Measurements from ENCODE around the gene ERC2.
A peak's percentile ranks its signal among the peaks of the same experiment; 100 is the strongest.

Gene ERC2

DNA sequence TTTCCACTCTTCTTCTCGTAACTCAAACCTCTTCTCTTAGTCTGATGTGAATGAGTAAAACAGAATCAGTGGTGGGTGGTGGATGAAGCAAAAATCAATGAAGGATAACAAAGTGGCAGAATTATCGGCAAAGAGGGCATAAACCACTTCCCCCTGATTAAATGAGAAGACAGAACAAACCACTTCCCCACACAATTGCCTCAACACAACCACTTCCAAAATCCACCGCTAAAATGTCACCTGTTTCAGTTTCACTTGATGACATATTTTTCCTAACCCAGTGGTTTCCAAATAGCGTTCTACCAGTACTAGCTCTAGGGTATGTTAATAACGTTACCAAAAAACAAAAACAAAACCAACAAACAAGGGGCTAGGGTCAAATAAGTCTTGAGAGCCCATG, 502.5 kb downstream of the ERC2 start:
- DNase-seq = no peak

DNA sequence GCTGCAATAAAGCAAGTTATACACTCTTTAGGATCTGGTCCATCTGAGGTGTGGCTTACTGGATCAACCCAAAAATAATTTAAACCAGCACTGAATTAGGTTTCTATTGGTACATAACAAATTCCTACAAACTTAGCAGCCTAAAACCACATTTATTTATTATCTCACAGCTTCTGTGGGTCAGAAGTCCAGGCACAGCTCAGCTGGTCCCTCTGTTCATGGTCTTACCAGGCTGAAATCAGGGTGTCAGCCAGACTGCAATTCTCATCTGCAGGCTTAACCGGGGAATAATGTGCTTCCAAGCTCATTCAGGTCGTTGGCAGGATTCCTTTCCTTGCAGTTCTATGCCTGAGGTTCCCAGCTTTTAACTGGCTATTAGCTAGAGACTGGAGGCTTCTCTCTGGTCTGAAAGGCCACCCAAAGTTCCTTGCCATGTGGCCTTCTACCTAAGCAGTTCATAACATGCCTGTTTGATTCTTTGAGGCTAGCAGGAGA, 503.7 kb downstream of the ERC2 start:
- DNase-seq = no peak

DNA sequence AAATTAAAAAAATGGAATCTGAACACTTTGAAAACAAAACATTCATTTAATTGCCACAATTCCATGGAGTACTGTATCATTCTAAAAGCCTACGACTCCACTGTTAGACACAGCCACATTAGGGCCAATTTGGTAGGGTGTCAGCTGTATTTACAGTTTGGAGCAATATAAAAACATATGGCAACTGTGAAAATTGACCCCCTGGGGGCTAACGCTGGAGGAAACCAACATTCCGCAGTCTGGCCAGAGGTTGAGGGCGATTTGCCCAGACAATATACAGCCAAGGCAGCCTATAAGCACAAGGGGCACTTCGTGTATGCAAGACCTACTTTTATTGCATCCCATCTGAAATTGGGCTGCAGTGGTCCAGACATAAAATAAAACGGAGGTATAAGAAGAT, 504.7 kb downstream of the ERC2 start:
- peak; percentile 24 for DNase-seq

DNA sequence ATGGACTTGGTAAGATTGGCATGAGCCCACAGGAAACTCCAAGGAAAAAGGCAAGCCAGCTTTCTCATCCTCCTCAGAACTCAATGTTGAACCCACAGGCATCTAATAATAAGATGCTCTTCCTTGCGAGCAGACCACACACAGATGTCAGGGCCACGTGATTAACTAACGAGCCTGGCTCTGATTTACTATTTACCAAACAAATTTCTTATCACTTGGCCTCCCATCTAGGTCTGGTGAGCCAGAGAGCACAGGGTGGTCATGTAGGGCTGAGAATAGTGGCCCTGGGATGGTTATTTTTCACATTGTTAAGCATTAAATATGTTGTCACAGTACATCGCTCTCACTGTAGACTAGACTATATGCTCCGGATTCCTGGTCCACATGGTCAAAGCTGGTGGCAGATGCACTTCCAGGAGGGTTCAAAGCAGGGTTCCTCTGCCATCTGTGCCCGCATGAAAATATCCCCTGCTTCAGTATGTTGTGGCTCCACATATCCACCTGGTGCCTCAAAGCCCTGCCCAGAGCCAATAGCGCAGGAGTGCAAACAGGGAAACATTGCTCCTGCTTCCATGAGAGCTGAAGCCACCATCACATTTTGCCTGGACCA, 508.7 kb downstream of the ERC2 start:
- DNase-seq = no peak

- DNase-seq = no peak
Observed at GRCh38 chr3:55958605-55959004, 509.7 kb downstream of the ERC2 start.

GRCh38 chr3:55955891-55956477, 512.3 kb downstream of the ERC2 start:
- no peak for DNase-seq

GRCh38 chr3:55951388-55951787, 516.9 kb downstream of the ERC2 start:
- DNase-seq = no peak

- DNase-seq = no peak
Observed at GRCh38 chr3:55947406-55947805, 520.9 kb downstream of the ERC2 start.

DNA sequence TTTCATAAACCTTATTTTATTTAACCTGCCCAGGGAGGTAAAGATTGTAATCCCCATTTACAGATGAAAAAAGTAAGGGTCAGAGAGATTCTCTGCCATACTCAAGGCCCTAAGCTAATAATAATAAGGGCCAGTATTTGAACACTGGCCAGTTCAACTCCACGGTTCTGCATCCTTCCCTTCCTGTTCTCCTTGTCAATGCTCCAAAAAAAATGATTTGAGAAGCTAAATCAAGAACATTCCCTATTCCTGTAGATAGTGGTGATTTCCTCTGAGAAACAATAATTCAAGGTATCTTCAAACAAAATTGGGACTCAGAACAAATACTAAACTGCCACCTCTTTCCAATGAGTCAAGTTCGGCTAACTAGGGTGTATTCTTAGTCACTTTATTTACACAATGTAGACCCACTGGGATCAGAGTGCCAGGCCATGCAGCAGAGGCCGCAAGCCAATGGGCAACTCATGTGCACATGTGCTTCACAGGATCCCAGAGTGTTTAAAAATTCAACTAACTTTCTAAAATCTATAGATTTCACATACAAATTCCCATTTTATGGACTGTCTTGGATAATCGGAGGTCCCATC, 521.6 kb downstream of the ERC2 start:
- no peak for DNase-seq

DNA sequence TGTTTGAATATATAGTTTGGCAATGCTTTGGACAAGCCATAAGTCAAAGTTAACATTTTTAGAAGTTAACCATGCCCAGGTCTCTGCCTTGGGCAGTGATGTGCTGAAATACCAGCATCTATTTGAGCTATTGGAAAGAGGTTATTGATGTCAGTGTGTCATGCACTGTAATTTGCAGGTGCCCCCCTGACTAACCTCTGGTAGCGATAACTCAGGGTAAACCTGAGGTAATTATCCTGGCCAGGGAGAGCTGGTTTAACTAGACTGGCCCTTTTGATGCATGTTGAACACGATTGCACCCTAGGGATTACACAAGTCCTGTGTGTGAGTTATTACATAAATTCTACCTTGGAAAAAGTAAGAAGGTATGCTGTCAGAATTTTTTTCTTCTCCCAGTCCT, 525.4 kb downstream of the ERC2 start:
- no peak for DNase-seq

GRCh38 chr3:55939287-55939686, 529.0 kb downstream of the ERC2 start:
- DNase-seq = no peak

- DNase-seq = no peak
Observed at GRCh38 chr3:55937301-55937700, 531.0 kb downstream of the ERC2 start.

- no peak for DNase-seq
Observed at GRCh38 chr3:55936549-55937052, 531.7 kb downstream of the ERC2 start.

DNA sequence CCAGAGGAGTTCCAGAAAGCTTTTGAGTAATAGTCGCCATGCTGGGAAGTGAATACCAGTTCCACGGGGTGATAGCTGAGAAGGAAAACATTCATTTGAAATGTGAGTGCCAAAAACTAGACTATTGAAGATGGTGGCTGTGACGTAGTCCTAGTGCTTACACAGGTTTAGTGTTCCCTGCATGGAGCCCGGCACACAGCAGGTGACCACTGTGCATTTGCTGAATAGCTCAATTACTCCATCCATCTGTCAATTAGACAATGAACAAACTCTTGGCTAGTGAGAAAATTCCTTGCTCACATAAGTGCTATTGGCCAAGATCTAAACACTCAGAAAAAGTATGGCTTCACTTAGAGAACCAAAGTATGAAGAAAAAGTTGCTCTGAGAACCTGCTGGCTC, 533.0 kb downstream of the ERC2 start:
- no peak for DNase-seq

- DNase-seq = no peak
Observed at GRCh38 chr3:55934771-55935170, 533.5 kb downstream of the ERC2 start.

GRCh38 chr3:55929154-55929869, 539.0 kb downstream of the ERC2 start:
- no peak for DNase-seq

DNA sequence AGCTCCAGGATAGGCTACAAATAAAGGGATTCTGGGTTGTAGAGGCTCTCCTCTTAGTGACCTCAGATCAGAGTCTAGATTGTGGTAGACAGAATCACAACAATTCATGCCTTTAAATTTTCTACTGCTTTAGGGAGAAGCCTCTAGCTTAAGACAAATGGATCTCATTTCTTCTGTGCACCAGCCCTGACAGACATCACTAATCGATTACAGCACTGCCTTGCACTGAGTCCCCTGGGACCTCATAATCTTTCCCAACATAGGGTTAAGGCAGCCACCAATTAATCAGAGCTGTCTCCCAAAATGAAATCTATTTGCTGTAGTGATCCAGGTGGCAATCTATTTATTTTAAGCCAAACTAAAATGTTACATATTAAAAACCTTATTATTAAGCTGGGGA, 544.6 kb downstream of the ERC2 start:
- DNase-seq = no peak

- DNase-seq = no peak
Observed at GRCh38 chr3:55923207-55923606, 545.1 kb downstream of the ERC2 start.

DNA sequence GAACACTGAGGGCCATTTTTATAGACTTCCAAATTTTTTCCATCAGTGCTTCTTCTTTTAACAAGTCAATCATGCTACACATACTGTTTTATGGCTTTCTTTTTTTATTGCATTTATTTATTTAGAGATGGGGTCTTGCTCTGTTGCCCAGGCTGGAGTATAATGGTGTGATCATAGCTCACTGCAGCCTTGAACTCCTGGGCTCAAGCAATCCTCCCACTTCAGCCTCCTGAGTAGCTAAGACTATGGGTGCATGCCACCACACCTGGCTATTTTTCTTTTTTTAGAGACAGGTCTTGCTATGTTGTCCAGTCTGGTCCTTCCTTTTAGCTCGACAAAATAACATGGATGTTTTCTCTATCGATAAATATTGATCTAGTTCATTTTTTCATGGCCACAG, 555.4 kb downstream of the ERC2 start:
- DNase-seq = no peak

GRCh38 chr3:55911266-55911665, 557.0 kb downstream of the ERC2 start:
- no peak for DNase-seq

- DNase-seq = no peak
Observed at GRCh38 chr3:55910543-55910942, 557.7 kb downstream of the ERC2 start.

DNA sequence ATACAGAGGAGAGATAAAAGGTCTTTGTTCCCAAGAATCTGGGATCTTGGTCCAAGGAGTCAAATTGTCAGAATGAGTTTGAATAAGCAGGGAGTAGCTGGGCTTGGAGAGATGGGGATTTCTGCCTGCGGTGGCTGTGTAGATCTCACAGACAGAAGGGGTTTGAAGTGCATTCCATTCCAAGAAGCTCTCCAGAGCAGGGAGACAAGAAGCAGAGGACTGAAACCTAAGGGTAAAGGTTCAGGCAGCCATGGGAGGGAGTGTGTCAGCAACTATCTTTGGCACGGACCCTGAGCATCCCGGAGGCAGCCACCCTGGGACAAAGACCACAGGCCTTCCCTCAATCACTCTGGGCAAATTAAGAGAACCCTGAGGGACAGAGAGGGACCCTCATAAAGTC, 558.9 kb downstream of the ERC2 start:
- DNase-seq = no peak

DNA sequence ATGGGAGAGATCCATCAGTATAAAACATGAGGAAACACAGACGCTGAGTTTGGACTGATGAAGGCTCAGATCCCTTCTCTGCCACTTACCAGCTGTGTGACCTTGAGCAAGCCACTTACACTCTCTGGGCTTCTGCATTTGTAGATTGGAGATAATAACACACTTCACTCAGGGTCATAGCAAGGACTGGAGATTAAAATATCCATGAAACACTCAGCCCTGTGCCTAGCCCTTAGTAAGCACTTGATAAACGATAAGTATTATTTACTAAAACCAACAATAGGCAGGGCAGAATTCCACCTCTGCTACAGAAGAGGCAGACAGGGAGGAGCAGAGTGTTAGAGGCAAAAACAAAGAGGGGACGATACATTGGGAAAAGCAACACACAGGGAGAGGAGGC, 560.7 kb downstream of the ERC2 start:
- no peak for DNase-seq

DNA sequence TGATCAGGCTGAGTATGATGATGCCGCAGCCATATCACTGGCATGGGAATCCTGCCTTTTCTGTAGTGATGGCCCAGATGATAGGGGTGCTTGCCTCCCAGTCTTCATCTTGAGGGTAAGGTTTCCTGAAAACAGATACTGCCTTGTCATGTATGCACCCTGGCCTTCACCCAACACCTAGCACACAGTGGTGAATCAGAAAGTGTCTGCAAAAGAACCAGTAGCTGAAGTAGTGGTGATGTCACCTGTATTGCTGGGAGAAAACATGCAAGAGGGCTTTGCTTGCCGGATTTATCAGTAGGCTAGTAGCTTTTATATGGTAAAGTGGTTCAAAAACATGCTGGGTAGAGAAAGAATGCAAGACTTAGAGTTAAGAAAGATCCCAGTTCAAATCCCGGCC, 561.4 kb downstream of the ERC2 start:
- no peak for DNase-seq

Measured in right hindlimb (tissue), 1 donor.